M059J (cell line): Measurements from ENCODE around the gene NCAM2. TPM values are rescaled to one million over a fixed set of nuclear protein-coding genes. Genes with fewer than 3 reads are reported as not detected.

Experiments used
- DNase-seq: peaks from one replicate; pipeline ENCODE4 v3.0.0-alpha.2; 2012; ENCODE audit warnings: low read depth
- total RNA-seq: library from RNA; depleted of rRNA; stranded (reverse); fragments of >200 nt; shearing (Covaris generic); gene quantifications from 2 replicates; pipeline ENCODE4 v1.2.3, GENCODE V29; 2014

NCAM2 gene
- total RNA-seq, 1 experiment from 2014 or later = 2.4 TPM

GRCh38 chr21:21216047-21216446 is 217.8 kb downstream of the NCAM2 start:
- no peak for DNase-seq

DNA sequence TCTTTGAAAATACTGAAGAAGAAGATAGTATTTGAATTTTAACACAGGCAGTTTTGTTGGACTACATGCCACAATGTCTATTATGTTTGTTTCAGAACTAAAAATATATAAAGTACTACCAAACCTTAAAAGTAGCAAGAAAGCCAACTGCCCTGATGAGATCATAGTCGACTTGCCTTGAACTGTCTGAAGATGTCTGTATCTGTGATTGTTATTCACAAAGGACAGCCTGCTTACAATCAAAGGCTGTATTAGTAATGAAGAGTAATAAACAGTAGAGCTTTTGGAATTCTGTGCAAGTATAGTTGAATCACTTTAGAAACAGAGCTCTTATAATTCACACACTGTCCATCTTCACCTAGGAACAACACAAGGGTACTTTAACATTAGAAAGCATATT is 228.3 kb downstream of the NCAM2 start:
- DNase-seq = no peak

GRCh38 chr21:21230672-21231071 is 232.5 kb downstream of the NCAM2 start:
- DNase-seq = peak; percentile 20

- no peak for DNase-seq
Observed at GRCh38 chr21:21231913-21232312, 233.7 kb downstream of the NCAM2 start.

DNA sequence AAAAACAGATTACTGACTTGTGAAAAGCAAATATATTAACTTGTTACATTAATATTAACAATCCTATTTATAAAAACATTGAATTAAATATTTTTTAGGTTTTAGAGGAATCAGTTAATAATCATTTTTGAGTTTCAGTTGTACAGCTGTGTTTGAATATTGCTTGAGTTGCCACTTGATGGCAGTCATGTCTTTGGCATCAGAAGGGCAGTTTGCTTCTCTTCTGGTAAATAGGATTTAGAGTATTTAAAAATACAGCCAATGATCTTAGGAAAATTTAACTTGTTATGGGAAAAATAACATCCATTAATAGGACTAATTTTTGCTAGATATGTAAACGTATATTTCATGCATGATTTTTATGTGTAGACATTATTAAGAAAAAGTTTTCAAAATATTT is 234.1 kb downstream of the NCAM2 start:
- DNase-seq = peak; percentile 32

DNA sequence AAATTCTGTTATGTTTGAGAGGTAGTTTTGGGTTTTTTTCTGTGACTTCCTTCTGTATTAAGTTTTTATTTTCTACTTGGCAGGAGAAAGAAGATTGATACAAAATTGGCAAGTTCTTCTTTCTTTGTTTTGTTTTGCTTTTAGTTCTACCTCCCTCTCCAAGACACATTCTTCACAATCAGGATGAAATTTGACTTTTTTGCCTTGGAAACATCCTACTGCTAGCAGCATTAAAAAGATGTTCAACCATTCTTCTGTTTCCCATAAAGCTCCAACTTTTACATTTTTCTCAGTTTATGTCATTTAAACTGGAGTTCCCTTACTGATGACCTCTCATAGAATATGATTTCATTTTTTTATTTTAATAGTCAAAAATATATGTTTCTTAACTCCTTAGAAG is 234.8 kb downstream of the NCAM2 start:
- no peak for DNase-seq

DNA sequence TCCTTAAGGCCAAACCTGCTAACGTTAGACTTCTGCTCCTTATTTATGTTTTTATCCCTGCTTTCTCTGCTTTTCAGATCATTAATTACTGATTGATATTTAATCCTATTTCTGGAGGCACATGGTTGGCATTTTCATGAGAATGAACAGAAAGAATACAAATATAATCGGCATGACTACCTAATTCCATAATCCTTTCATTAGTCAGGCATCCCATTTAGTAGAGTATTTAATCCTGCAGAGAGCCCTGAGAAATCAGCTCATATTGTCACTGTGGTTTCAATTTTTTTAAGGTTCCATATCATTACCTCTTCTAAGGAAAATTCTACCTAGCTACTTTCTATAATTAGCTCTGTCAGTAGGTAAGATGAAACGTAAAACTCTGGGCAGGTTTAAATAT is 238.8 kb downstream of the NCAM2 start:
- no peak for DNase-seq

DNA sequence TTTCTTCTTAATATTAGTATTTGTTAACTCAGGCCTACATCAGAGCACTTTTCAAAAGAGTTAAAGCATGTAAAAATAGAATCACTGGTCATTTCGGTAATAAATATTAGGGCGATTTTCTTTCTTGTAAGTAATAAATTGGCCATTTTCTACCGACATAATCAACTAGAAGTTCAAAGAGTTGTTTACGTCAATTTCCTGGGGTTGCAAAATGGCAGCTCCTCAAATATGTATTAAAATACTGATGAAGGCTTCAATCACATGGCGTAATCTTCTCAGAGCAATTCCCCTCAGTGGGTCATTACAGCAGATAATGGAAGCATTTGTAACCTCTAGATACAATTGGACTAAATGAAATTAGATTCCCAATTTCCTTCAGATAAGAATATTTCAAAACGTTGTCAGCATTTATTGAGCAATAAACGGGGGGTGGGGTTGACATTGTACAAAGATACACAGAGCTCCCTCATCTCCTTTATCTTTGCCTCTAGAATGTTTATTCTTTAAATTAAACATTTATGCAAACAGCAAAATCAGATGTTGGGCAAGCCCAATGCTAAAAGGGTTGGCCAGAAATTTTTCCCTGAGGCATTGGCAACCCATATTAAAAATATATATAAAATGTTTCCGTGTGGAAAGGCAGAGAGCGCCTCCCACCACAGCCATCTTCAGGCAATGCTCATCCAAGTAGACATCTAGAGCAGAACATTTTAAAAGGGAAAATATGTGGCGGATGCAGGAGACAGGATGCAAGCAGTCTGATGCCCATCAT is 240.6 kb downstream of the NCAM2 start:
- no peak for DNase-seq

DNA sequence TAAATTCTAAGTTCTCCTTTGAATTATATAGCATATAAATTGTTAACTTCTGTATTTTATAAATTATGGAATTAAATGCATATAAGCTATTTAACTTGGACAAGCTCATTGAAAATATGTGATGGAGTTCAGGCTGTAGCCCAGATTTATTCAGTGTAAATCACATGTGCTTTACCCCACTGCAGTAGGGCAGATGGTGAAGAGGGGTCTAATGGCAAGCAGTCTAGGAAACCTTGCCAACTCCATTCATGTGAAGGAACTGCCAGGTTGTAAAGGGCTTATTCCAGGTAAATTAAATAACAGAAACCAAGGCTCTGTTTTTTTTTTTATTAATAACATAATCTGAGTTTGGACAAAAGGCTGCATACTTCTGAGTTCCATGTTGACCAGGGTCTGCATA is 243.2 kb downstream of the NCAM2 start:
- DNase-seq = no peak

- no peak for DNase-seq
Observed at GRCh38 chr21:21246007-21246406, 247.8 kb downstream of the NCAM2 start.

DNA sequence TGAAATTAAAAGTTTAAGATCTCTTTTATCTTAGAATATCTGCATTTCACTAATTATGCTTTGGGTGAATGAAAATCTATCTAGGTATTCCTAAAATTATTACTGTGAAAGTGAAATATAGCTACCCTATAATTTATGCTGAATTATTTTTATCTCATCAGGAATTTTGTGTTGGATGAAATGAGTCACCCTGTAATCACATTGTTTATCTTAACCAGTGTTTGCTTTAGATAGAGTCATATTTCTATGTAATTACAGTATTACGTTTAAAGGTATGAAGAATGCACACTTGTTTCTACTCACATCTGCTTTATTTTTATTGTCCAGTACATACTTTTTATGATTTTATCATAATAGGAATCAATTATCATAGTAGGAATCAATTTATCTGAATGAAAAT is 249.2 kb downstream of the NCAM2 start:
- DNase-seq = peak; percentile 52

DNA sequence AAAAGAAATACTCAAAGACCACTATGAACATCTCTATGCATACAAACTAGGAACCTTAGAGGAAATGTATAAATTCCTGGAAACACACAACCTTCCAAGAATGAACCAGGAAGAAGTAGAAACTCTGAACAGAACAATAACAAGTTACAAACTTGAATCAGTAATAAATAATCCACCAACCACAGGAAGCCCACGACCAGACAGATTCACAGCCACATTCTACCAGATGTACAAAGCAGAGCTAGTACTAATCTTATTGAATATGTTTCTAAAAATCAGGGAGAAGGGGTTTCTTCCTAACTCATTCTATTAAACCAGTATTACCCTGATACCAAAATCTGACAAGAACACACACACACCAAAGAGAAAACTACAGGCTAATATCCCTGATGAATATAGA is 263.8 kb downstream of the NCAM2 start:
- DNase-seq = no peak

DNA sequence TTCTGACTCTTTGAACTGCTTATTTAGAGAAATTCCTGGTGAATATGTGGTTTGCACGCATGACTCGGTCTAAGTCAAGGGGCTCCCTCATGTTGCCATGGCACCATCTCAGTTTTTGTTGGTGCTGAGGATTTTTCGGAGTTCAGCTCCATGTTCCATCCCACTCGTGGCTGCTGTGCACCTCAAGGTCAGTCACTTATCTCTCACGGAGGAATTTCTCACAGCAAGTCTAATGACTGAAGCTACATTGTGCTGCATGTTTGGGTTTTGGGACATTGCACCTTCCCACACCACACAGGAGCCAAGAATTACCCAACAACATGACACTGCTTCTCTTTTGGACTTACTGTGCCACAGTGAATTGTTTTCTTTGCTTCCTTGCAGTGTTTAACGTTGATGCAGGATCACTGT is 269.9 kb downstream of the NCAM2 start:
- peak; percentile 49 for DNase-seq

DNA sequence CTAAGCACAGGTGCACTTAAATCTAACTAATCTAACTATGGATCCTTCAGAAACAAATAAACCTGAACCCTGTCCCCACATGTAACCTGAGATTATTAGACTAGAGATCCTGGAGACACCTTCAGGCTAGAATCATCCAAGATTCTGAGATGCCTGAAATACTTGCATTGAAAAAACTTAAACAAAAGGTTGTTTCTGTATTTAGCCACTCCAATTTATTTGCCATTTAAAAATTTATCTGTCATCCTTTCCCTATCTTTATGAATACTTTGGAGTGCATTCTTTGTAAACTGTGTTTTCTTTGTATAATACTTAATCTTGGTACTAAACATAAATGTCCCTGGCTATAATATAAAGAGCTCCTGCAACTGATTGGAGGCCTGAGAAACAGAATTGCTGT is 270.7 kb downstream of the NCAM2 start:
- no peak for DNase-seq

- no peak for DNase-seq
Observed at GRCh38 chr21:21279193-21279901, 281.1 kb downstream of the NCAM2 start.

DNA sequence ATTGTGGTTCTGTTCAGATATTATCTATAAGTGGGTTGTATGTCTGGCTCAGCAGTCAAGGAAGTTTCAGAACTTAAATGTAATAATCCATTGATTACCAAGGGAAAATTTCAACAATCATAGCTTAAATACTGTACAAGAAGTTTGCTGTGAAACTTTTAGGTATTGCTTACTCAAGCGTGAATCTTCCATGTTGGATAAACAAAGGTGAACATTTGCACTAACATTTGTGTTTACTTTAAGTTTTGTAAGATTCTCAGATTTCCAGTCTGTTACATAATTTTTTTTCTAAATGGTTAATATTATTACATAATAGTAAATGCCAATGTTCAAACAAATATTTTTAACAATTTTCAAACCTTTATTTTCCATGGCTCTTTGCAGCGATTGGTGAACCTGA is 285.6 kb downstream of the NCAM2 start:
- DNase-seq = no peak

GRCh38 chr21:21286170-21286798 is 288.1 kb downstream of the NCAM2 start:
- no peak for DNase-seq

DNA sequence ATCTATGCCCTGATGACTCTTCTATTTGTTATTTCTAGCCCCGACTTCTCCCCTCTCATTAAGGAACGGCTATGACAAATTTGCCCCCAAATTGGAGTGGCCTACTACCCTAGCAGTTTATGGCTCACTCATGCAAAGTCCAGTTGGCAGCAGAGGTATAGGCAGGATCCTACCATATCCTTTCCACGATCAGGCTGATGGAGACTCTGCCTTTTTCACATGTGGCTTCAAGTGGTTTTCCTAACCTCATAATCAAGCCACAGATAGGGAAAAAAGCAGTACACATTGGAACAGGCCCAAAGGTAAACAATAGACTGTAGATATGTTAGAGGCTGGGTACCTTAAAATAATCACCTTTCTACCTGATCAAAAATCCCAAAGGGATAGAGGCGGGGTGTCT is 292.5 kb downstream of the NCAM2 start:
- DNase-seq = no peak

DNA sequence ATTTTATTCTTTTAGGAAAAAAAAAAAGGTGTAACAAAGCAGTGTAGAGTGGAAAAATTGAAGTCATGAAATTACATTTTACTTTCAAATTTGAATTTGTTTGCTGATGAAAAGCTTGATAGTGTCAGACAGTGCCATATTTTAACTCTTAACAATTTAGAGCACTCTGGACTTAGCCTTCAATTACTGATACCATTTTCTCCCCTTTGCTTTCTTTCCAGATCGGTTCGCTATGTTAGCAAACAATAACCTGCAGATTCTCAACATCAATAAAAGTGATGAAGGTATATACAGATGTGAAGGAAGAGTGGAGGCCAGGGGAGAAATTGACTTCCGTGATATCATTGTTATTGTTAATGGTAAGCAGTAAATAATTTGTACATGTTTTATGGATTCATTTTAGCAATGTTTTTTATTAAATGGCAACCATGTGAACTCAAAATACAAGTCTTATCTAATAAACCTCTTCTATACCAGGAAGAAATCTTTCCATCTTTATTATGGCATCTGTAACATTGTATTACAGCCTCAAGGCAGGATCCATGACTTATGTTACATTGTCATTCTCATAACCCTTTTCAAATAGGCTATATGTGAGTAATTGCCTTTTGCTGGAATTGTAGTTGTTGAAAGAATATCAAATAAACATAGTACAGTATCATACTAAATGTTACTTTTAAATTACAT is 293.8 kb downstream of the NCAM2 start:
- no peak for DNase-seq

GRCh38 chr21:21295303-21295702 is 297.1 kb downstream of the NCAM2 start:
- DNase-seq = no peak

DNA sequence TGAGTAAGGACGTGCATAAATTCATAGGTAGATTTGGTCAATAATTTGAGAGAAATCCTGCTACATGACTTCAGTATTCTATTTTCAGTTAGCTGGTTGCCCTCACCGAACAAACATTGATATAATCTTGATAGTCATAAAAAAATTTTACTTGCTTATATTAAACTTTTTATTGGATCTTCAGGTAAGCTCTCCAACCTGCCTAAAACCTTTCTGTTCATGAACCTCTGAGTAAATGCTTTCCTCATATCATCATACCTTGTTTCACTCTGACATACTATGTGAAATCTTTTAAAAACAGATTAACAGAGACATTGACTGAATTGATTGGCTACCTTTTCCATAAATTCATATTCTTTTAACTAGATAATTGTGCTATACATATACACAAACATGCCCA is 299.0 kb downstream of the NCAM2 start:
- DNase-seq = no peak

- DNase-seq = no peak
Observed at GRCh38 chr21:21301013-21301412, 302.8 kb downstream of the NCAM2 start.
